GF-D8 (cell line): ENCODE measurements around the gene DTNB.

Experiments
- DNase-seq: peaks from one replicate; lab custom pipeline; 2025; lab: John Stamatoyannopoulos, UW

Gene DTNB

GRCh38 chr2:25369439-25369838 is 303.9 kb downstream of the DTNB start:
- DNase-seq: no peak

GRCh38 chr2:25368660-25369059 is 304.7 kb downstream of the DTNB start:
- no peak for DNase-seq

GRCh38 chr2:25367296-25367695 is 306.1 kb downstream of the DTNB start:
- DNase-seq: no peak

- DNase-seq: no peak
Measured at GRCh38 chr2:25366629-25367028, 306.7 kb downstream of the DTNB start.

GRCh38 chr2:25365241-25365640 is 308.1 kb downstream of the DTNB start:
- DNase-seq: no peak

- DNase-seq: no peak
Measured at GRCh38 chr2:25363733-25364132, 309.6 kb downstream of the DTNB start.

GRCh38 chr2:25362434-25363145 is 310.8 kb downstream of the DTNB start:
- peak; percentile 49 for DNase-seq

GRCh38 chr2:25362049-25362433 is 311.3 kb downstream of the DTNB start:
- DNase-seq: peak; percentile 74

GRCh38 chr2:25361261-25362048 is 311.9 kb downstream of the DTNB start:
- DNase-seq: no peak

GRCh38 chr2:25358836-25359235 is 314.5 kb downstream of the DTNB start:
- no peak for DNase-seq

- DNase-seq: no peak
Measured at GRCh38 chr2:25358249-25358815, 315.0 kb downstream of the DTNB start.

- DNase-seq: no peak
Measured at GRCh38 chr2:25356088-25356487, 317.3 kb downstream of the DTNB start.

- no peak for DNase-seq
Measured at GRCh38 chr2:25355270-25355669, 318.1 kb downstream of the DTNB start.

- no peak for DNase-seq
Measured at GRCh38 chr2:25354116-25354515, 319.3 kb downstream of the DTNB start.

- no peak for DNase-seq
Measured at GRCh38 chr2:25349397-25349796, 324.0 kb downstream of the DTNB start.

- no peak for DNase-seq
Measured at GRCh38 chr2:25347846-25348245, 325.5 kb downstream of the DTNB start.

- DNase-seq: no peak
Measured at GRCh38 chr2:25347205-25347815, 326.1 kb downstream of the DTNB start.

- no peak for DNase-seq
Measured at GRCh38 chr2:25343187-25343825, 330.1 kb downstream of the DTNB start.

- DNase-seq: peak; percentile 38
Measured at GRCh38 chr2:25342372-25343186, 330.8 kb downstream of the DTNB start.

GRCh38 chr2:25341753-25342371 is 331.5 kb downstream of the DTNB start, which contains the start of gene DNMT3A:
Gene DNMT3A, minus strand, starts transcription at chr2:25341925. Its CDS starts 27,941 bp downstream, at chr2:25313984.
- DNase-seq: no peak
